IMR-90 (cell line): ENCODE data around the gene RPL15. TPM values are rescaled to one million over a fixed set of nuclear protein-coding genes. Genes with fewer than 3 reads are reported as not detected.

Source experiments
- ATAC-seq: fragments of 200-7000 bp; cut with Tn5 transposase; 2 replicates; pipeline ENCODE4 v1.9.1; 2020; ENCODE audit warnings: low read depth, mild to moderate bottlenecking, moderate library complexity
- BruUV-seq: library from RNA; stranded (reverse); fragments of 400-500 nt; replicated peaks from 2 replicates; lab custom pipeline; 2021; lab: Mats Ljungman, UMichigan
- CTCF ChIA-PET: fragments of 300-600 bp; formaldehyde crosslinking; extraction: SDS; loops from one replicate; lab custom pipeline; 2021; ENCODE audit warnings: antibody characterized with exemption; lab: Yijun Ruan, JAX
- POLR2A ChIA-PET: fragments of 300-600 bp; sonication (Branson Sonifier 250); formaldehyde crosslinking; loops from one replicate; lab custom pipeline; 2022; ENCODE audit warnings: antibody characterized with exemption; ENCODE audit not compliant: unreplicated experiment; lab: Charles Lee
- DNase-seq: peaks from one replicate; pipeline ENCODE4 v3.0.0; 2013
- H2AFZ ChIP-seq: replicated peaks from 2 replicates; pipeline ENCODE3; 2013; ENCODE audit warnings: low read length, mild to moderate bottlenecking; ENCODE audit not compliant: poor library complexity
- H2AK5ac ChIP-seq: 2 replicates; pipeline ENCODE4 v1.6.1; 2013; ENCODE audit warnings: low read depth, low read length, inconsistent platforms
- H2AK9ac ChIP-seq: replicated peaks from 2 replicates; pipeline ENCODE3; 2013; ENCODE audit warnings: mild to moderate bottlenecking, low read depth, low read length, moderate library complexity; ENCODE audit not compliant: poor library complexity
- H2BK120ac ChIP-seq: 2 replicates; pipeline ENCODE4 v1.6.1; 2013; ENCODE audit warnings: low read depth, low read length, inconsistent platforms
- H2BK15ac ChIP-seq: 3 replicates; pipeline ENCODE4 v1.6.1; 2013; ENCODE audit warnings: low read depth, low read length, inconsistent platforms
- H2BK20ac ChIP-seq: 2 replicates; pipeline ENCODE4 v1.6.1; 2013; ENCODE audit warnings: low read depth, mild to moderate bottlenecking, inconsistent platforms, low read length, moderate library complexity
- H2BK5ac ChIP-seq: 2 replicates; pipeline ENCODE4 v1.6.1; 2013; ENCODE audit warnings: mild to moderate bottlenecking, low read depth, low read length, inconsistent platforms; ENCODE audit not compliant: poor library complexity, severe bottlenecking
- H3K14ac ChIP-seq: replicated peaks from 2 replicates; pipeline ENCODE4 v1.6.1; 2013; ENCODE audit warnings: low read depth, low read length, inconsistent platforms
- H3K18ac ChIP-seq: 2 replicates; pipeline ENCODE4 v1.6.1; 2013; ENCODE audit warnings: low read depth, low read length, control low read depth
- H3K23ac ChIP-seq: 2 replicates; pipeline ENCODE4 v1.6.1; 2013; ENCODE audit warnings: low read depth, low read length, inconsistent platforms
- H3K27ac ChIP-seq: 2 replicates; pipeline ENCODE4 v1.5.1; 2013; ENCODE audit warnings: mild to moderate bottlenecking, control low read depth, low read length; ENCODE audit not compliant: insufficient read depth
- H3K27me3 ChIP-seq: 2 replicates; pipeline ENCODE4 v1.6.1; 2013; ENCODE audit warnings: low read length; ENCODE audit not compliant: control insufficient read depth, insufficient read depth
- H3K36me3 ChIP-seq: 2 replicates; pipeline ENCODE4 v1.6.1; 2013; ENCODE audit warnings: low read length, mixed read lengths; ENCODE audit not compliant: control insufficient read depth, insufficient read depth
- H3K4ac ChIP-seq: 2 replicates; pipeline ENCODE4 v1.6.1; 2013; ENCODE audit warnings: low read depth, low read length, inconsistent platforms
- H3K4me1 ChIP-seq: 2 replicates; pipeline ENCODE4 v1.6.1; 2013; ENCODE audit warnings: low read length, mixed read lengths; ENCODE audit not compliant: control insufficient read depth, insufficient read depth
- H3K4me2 ChIP-seq: 2 replicates; pipeline ENCODE4 v1.6.1; 2013; ENCODE audit warnings: low read depth, mild to moderate bottlenecking, control low read depth, low read length, moderate library complexity
- H3K4me3 ChIP-seq: 2 replicates; pipeline ENCODE4 v1.5.1; 2013; ENCODE audit warnings: low read depth, mild to moderate bottlenecking, control low read depth, low read length, moderate library complexity; ENCODE audit not compliant: insufficient read depth
- H3K56ac ChIP-seq: 2 replicates; pipeline ENCODE4 v1.6.1; 2013; ENCODE audit warnings: low read length, inconsistent platforms; ENCODE audit not compliant: insufficient read depth; ENCODE audit errors: extremely low read depth
- H3K79me1 ChIP-seq, 2 experiments: 2 replicates each; pipeline ENCODE4 v1.6.1; 2013; ENCODE audit warnings: low read length in 2 of 2, inconsistent platforms in 1 of 2, low read depth in 1 of 2
- H3K9ac ChIP-seq: 2 replicates; pipeline ENCODE4 v1.6.1; 2013; ENCODE audit warnings: low read depth, low read length, control low read depth
- H3K9me1 ChIP-seq: 2 replicates; pipeline ENCODE4 v1.6.1; 2013; ENCODE audit warnings: low read length, inconsistent platforms; ENCODE audit not compliant: insufficient read depth
- H3K9me3 ChIP-seq: 2 replicates; pipeline ENCODE4 v1.6.1; 2013; ENCODE audit warnings: low read length; ENCODE audit not compliant: control insufficient read depth, insufficient read depth
- H4K20me1 ChIP-seq: 2 replicates; pipeline ENCODE4 v1.6.1; 2013; ENCODE audit warnings: low read length, inconsistent platforms; ENCODE audit not compliant: insufficient read depth
- H4K5ac ChIP-seq: 2 replicates; pipeline ENCODE4 v1.6.1; 2013; ENCODE audit warnings: mild to moderate bottlenecking, low read depth, low read length, control low read depth
- H4K8ac ChIP-seq, 2 experiments: 2 replicates each; pipeline ENCODE4 v1.6.1; 2013; ENCODE audit warnings: low read depth in 2 of 2, low read length in 2 of 2, control low read depth in 1 of 2, inconsistent platforms in 1 of 2
- H4K91ac ChIP-seq: 2 replicates; pipeline ENCODE4 v1.6.1; 2013; ENCODE audit warnings: low read depth, low read length, inconsistent platforms; ENCODE audit not compliant: insufficient read depth
- BHLHE40 ChIP-seq: fragments of 150-350 bp; IDR thresholded peaks from 2 replicates; pipeline ENCODE4 v1.6.1; 2016; ENCODE audit warnings: mild to moderate bottlenecking, low read depth, low read length
- CEBPB ChIP-seq: IDR thresholded peaks from 2 replicates; pipeline ENCODE4 v1.6.1; 2012; ENCODE audit warnings: low read depth, low read length, improper control_type of control experiment
- FOS ChIP-seq: fragments of 150-350 bp; IDR thresholded peaks from 2 replicates; pipeline ENCODE4 v1.6.1; 2016; ENCODE audit warnings: low read depth, low read length
- MAFK ChIP-seq: IDR thresholded peaks from 2 replicates; pipeline ENCODE4 v1.6.1; 2012; ENCODE audit warnings: low read depth, low read length, improper control_type of control experiment
- MAZ ChIP-seq: IDR thresholded peaks from 2 replicates; pipeline ENCODE4 v1.6.1; 2012; ENCODE audit warnings: low read depth, mild to moderate bottlenecking, low read length, improper control_type of control experiment, moderate library complexity, borderline replicate concordance
- MXI1 ChIP-seq: IDR thresholded peaks from 2 replicates; pipeline ENCODE4 v1.6.1; 2012; ENCODE audit warnings: low read depth, mild to moderate bottlenecking, low read length, moderate library complexity, borderline replicate concordance
- NFE2L2 ChIP-seq: fragments of 150-350 bp; IDR thresholded peaks from 2 replicates; pipeline ENCODE4 v1.6.1; 2016; ENCODE audit warnings: low read depth, mild to moderate bottlenecking, low read length
- POLR2A ChIP-seq: IDR thresholded peaks from 2 replicates; pipeline ENCODE4 v1.6.1; 2012; ENCODE audit warnings: mild to moderate bottlenecking, low read depth, low read length
- RAD21 ChIP-seq: IDR thresholded peaks from 2 replicates; pipeline ENCODE4 v1.6.1; 2012; ENCODE audit warnings: low read length, improper control_type of control experiment
- RCOR1 ChIP-seq: IDR thresholded peaks from 2 replicates; pipeline ENCODE4 v1.6.1; 2012; ENCODE audit warnings: mild to moderate bottlenecking, low read length, improper control_type of control experiment; ENCODE audit not compliant: insufficient replicate concordance
- RFX5 ChIP-seq: IDR thresholded peaks from 2 replicates; pipeline ENCODE4 v1.8.0; 2012; ENCODE audit warnings: low read depth, mild to moderate bottlenecking, low read length, moderate library complexity
- WGBS, 2 experiments: methylation state at CpG; one replicate each; pipeline versions ENCODE4 v1.1.5 to v1.1.7; 2013; ENCODE audit warnings: missing lambda C conversion rate in 2 of 2; ENCODE audit not compliant: insufficient read length in 1 of 2; ENCODE audit errors: extremely low coverage in 2 of 2; 5-methylcytosine and 5-hydroxymethylcytosine counted together
- dilution Hi-C: fragments of 300-500 bp; cut with HindIII; formaldehyde crosslinking; loops from one replicate; pipeline ENCODE4 v1.14.3; 2018; ENCODE audit warnings: low sequenced_read_pairs; ENCODE audit not compliant: unreplicated experiment
- in situ Hi-C: fragments of 300-500 bp; cut with MboI; formaldehyde crosslinking; loops from 3 replicates; pipeline ENCODE4 v1.14.3; 2019; ENCODE audit warnings: low sequenced_read_pairs, inconsistent platforms, mixed read lengths
- intact Hi-C: fragments of 100-400 bp; cut with micrococcal nuclease; formaldehyde crosslinking; loops from 2 replicates; pipeline ENCODE4 v1.10.0; 2022
- polyA plus RNA-seq, 3 experiments: library from polyadenylated mRNA; depleted of rRNA; stranded (reverse); fragments of >200 nt; gene quantifications; 2 replicates each; pipeline ENCODE4 v1.2.3, GENCODE V29; 2012; ENCODE audit warnings: low replicate concordance in 1 of 3
- total RNA-seq: library from RNA; depleted of rRNA; stranded (reverse); fragments of >200 nt; gene quantifications from 2 replicates; pipeline ENCODE4 v1.2.3, GENCODE V29; 2012
- TF ChIP-seq, protein P1 (sequence below): fragments of 150-350 bp; IDR thresholded peaks from 2 replicates; pipeline ENCODE4 v1.6.1; 2017; ENCODE audit warnings: mild to moderate bottlenecking, antibody characterized with exemption, low read length, low read depth
- TF ChIP-seq, protein P2 (sequence below): conservative IDR thresholded peaks from 2 replicates; pipeline ENCODE4 v1.5.1; 2012; ENCODE audit warnings: mild to moderate bottlenecking, low read depth, low read length, improper control_type of control experiment

Gene RPL15
- total and polyA plus RNA-seq, 2 of the 4 experiments (the other 2 are of a cell fraction) = 1,419 to 4,701 TPM

DNA sequence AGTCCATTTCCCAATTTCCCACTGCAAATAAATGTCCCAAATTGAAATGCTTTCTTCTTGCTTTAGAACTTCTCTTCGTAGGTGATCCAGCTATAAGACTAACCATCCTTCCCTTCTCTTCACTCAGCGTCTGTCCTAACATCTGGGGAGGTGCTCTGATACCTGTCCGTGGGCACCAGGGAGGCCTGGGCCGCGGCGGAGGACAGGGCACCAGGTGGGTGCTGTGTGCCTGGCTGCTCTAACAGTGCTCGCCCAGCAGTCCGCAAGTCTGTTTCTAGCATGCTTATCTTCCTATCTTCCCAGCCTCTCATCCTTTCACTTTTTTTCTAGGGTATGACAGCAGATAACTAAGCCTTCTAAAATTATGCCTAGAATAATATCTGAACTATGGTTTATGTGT is 37.4 kb upstream of the RPL15 start:
- Histone ChIP-seq H4K91ac (no peak overlapping the region), H4K20me1 (peaks cover 28% of the 10 kb centered on the region), H2BK120ac (no peak overlapping the region), H2AFZ (no peak overlapping the region), H4K5ac (no peak overlapping the region), H2BK20ac (no peak overlapping the region), H4K8ac (no peak overlapping the region), H3K27me3 (no peaks in the 10 kb centered on the region), H3K79me1 (peaks cover 24 to 69% of the 10 kb centered on the region in 2 experiments), H3K14ac (no peak overlapping the region), H2BK15ac (no peak overlapping the region), H3K9me1 (peaks cover 3% of the 10 kb centered on the region), H3K9me3 (no peaks in the 10 kb centered on the region), H3K9ac (no peak overlapping the region), H2AK9ac (no peak overlapping the region), H3K36me3 (peaks cover 9% of the 10 kb centered on the region; the same call in 1 of the 2 replicates), H3K4me1 (peaks cover 12% of the 10 kb centered on the region), H3K56ac (no peak overlapping the region), H3K4ac (no peak overlapping the region), H3K18ac (no peak overlapping the region), H3K27ac (no peak overlapping the region), H3K4me3 (no peak overlapping the region), H3K23ac (no peak overlapping the region), H2AK5ac (no peak overlapping the region), H3K4me2 (no peak overlapping the region), H2BK5ac (no peak overlapping the region)
- POLR2A ChIA-PET = no interaction called here
- dilution Hi-C loops = no loop called here
- no TSS peak for BruUV-seq
- DNase-seq (no peak), ATAC-seq (no peak)
- CTCF ChIA-PET = no interaction called here
- 92% methylated on average over 2 of the region's 8 CpGs; no CpG with 5 or more reads in 1 of the 2 experiments for WGBS, 2 experiments
- intact Hi-C loops = loop anchor here (10.0 kb wide), 2 partner anchors 165 to 675 kb away; partner anchors contain the start of gene UBE2E2
- TF ChIP-seq BHLHE40 (no peak), MAFK (no peak), RAD21 (no peak), POLR2A (no peak), RFX5 (no peak), FOS (no peak), MAZ (no peak), CEBPB (no peak), NFE2L2 (no peak), RCOR1 (no peak), MXI1 (no peak)
- TF ChIP-seq, protein P1, sequence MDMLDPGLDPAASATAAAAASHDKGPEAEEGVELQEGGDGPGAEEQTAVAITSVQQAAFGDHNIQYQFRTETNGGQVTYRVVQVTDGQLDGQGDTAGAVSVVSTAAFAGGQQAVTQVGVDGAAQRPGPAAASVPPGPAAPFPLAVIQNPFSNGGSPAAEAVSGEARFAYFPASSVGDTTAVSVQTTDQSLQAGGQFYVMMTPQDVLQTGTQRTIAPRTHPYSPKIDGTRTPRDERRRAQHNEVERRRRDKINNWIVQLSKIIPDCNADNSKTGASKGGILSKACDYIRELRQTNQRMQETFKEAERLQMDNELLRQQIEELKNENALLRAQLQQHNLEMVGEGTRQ = no peak
- TF ChIP-seq, protein P2, sequence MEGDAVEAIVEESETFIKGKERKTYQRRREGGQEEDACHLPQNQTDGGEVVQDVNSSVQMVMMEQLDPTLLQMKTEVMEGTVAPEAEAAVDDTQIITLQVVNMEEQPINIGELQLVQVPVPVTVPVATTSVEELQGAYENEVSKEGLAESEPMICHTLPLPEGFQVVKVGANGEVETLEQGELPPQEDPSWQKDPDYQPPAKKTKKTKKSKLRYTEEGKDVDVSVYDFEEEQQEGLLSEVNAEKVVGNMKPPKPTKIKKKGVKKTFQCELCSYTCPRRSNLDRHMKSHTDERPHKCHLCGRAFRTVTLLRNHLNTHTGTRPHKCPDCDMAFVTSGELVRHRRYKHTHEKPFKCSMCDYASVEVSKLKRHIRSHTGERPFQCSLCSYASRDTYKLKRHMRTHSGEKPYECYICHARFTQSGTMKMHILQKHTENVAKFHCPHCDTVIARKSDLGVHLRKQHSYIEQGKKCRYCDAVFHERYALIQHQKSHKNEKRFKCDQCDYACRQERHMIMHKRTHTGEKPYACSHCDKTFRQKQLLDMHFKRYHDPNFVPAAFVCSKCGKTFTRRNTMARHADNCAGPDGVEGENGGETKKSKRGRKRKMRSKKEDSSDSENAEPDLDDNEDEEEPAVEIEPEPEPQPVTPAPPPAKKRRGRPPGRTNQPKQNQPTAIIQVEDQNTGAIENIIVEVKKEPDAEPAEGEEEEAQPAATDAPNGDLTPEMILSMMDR = no peak
- in situ Hi-C loops = loop anchor here (25.0 kb wide), 2 partner anchors 358 to 808 kb away; no protein-coding TSS in a partner anchor
